ENCODE data around the gene GPSM3. TPM values are rescaled to one million over a fixed set of nuclear protein-coding genes. Genes with fewer than 3 reads are reported as not detected.

The GPSM3 gene
- total and polyA plus RNA-seq, 2 of the 13 experiments (the other 11 are each of a cell fraction or from before 2014, with no cell fraction given), result 0.18 to 6.2 TPM

GRCh38 chr6:32175711-32176475, 16.6 kb downstream of the GPSM3 start, which contains the start of gene AGPAT1 (continued):
- TF ChIP-seq ARID4A (CRISPR knock-in tag; IDR thresholded peaks at IDR 0.05; ENCODE audit: borderline replicate concordance) (peak; percentile 85; the same call in 1 of the 2 replicates), NCOA1 (CRISPR knock-in tag; IDR thresholded peaks at IDR 0.05) (no peak), ZNF670 (CRISPR knock-in tag; IDR thresholded peaks at IDR 0.05; ENCODE audit: borderline replicate concordance) (no peak), HMG20A (CRISPR knock-in tag; IDR thresholded peaks at IDR 0.05; ENCODE audit: borderline replicate concordance) (no peak), HNRNPUL1 (IDR thresholded peaks at IDR 0.05; ENCODE audit: low read depth, low read length) (no peak), FOXC1 (CRISPR knock-in tag; IDR thresholded peaks at IDR 0.05; ENCODE audit: borderline replicate concordance) (0 out of 2 replicates have a peak, but pooled peaks have one; percentile 33), PBX3 (CRISPR knock-in tag; IDR thresholded peaks at IDR 0.05; ENCODE audit: borderline replicate concordance) (peak; percentile 72; the same call in 1 of the 2 replicates), JDP2 (CRISPR knock-in tag; IDR thresholded peaks at IDR 0.05; ENCODE audit: borderline replicate concordance) (no peak), RBFOX2 (IDR thresholded peaks at IDR 0.05; ENCODE audit: low read depth, low read length) (peak; percentile 81), SIX4 (CRISPR knock-in tag; IDR thresholded peaks at IDR 0.05) (no peak), YEATS2 (CRISPR knock-in tag; IDR thresholded peaks at IDR 0.05; ENCODE audit: borderline replicate concordance) (peak; percentile 78; the same call in 1 of the 2 replicates), WIZ (CRISPR knock-in tag; IDR thresholded peaks at IDR 0.05) (0 out of 2 replicates have a peak, but pooled peaks have one; percentile 28), ZBTB26 (CRISPR knock-in tag; IDR thresholded peaks at IDR 0.05; ENCODE audit: borderline replicate concordance) (peak; percentile 59; the same call in 1 of the 2 replicates), MAFF (IDR thresholded peaks at IDR 0.05; ENCODE audit: low read depth, low read length) (no peak), GATAD2A (CRISPR knock-in tag; IDR thresholded peaks at IDR 0.05) (no peak; the same call in 1 of the 2 replicates), NFRKB (IDR thresholded peaks at IDR 0.05) (no peak), ZNF652 (CRISPR knock-in tag; IDR thresholded peaks at IDR 0.05; ENCODE audit: borderline replicate concordance, low read depth) (no peak), FOSL1 (CRISPR knock-in tag; IDR thresholded peaks at IDR 0.05; ENCODE audit: borderline replicate concordance) (no peak), CREB3 (CRISPR knock-in tag; IDR thresholded peaks at IDR 0.05) (no peak), KLF6 (CRISPR knock-in tag; IDR thresholded peaks at IDR 0.05) (no peak), ZNF580 (CRISPR knock-in tag; IDR thresholded peaks at IDR 0.05; ENCODE audit: borderline replicate concordance, low read depth) (no peak; the same call in 1 of the 2 replicates), ZNF761 (CRISPR knock-in tag; conservative IDR thresholded peaks at IDR 0.05) (no peak; the same call in 1 of the 2 replicates), ZFP62 (CRISPR knock-in tag; IDR thresholded peaks at IDR 0.05) (no peak)
